ENCODE measurements around the gene SLC8A2.
"Not testable (repeated sequence)": the region's sequence is repeated elsewhere in the genome, so short reads cannot be mapped to it uniquely, and the experiment has no call there.

DNA sequence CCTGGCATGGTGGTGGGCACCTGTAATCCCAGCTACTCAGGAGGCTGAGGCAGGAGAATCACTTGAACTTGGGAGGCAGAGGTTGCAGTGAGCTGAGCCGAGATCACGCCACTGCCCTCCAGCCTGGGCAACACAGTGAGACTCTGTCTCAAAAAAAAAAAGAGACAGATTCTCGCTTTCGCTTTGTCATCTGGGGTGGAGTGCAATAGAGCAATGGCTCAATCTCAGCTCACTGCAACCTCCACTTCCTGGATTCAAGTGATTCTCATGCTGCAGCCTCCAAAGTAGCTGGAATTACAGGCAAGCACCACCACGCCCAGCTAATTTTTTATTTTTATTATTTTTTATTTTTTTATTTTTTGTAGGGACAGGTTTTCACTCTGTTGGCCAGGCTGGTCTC, 83.0 kb downstream of the SLC8A2 start:
- not testable (repeated sequence) for TF ChIP-seq CTCF (IDR thresholded peaks at IDR 0.05; ENCODE audit: low read length); EZH2 (IDR thresholded peaks at IDR 0.05; ENCODE audit: borderline replicate concordance, low read length)
